Keratinocyte (primary cell): Measurements from ENCODE around the gene SLC34A3. TPM values are rescaled to one million over a fixed set of nuclear protein-coding genes. Genes with fewer than 3 reads are reported as not detected.

Experiments used
- DNase-seq: peaks from one replicate; pipeline ENCODE4 v3.0.0-alpha.2; 2011; ENCODE audit warnings: low read depth, missing footprints, low spot score
- FAIRE-seq: peaks from 2 replicates; lab custom pipeline; 2011; peaks lifted over from hg19 to GRCh38; lab: Jason Lieb, UNC
- H2AFZ ChIP-seq: 2 replicates; pipeline ENCODE4 v1.6.0; 2012; ENCODE audit warnings: low read length, control low read depth, inconsistent platforms; ENCODE audit not compliant: control insufficient read depth
- H3K27ac ChIP-seq: 2 replicates; pipeline ENCODE4 v1.5.1; 2011; ENCODE audit warnings: low read length; ENCODE audit not compliant: control insufficient read depth, insufficient read depth
- H3K27me3 ChIP-seq: 3 replicates; pipeline ENCODE4 v1.6.0; 2011; ENCODE audit warnings: low read length; ENCODE audit not compliant: control insufficient read depth, insufficient read depth; ENCODE audit errors: extremely low read depth
- H3K36me3 ChIP-seq, 2 experiments: 2 replicates in 1 of 2; 3 replicates in 1 of 2; pipeline ENCODE4 v1.5.1; 2011; ENCODE audit warnings: low read length in 2 of 2, mild to moderate bottlenecking in 1 of 2; ENCODE audit not compliant: control insufficient read depth in 2 of 2, insufficient read depth in 2 of 2; ENCODE audit errors: extremely low read depth in 1 of 2
- H3K4me1 ChIP-seq: 3 replicates; pipeline ENCODE4 v1.5.1; 2011; ENCODE audit warnings: low read length; ENCODE audit not compliant: control insufficient read depth, insufficient read depth; ENCODE audit errors: extremely low read depth
- H3K4me2 ChIP-seq: 3 replicates; pipeline ENCODE4 v1.6.0; 2011; ENCODE audit warnings: low read depth, low read length; ENCODE audit not compliant: control insufficient read depth, insufficient read depth; ENCODE audit errors: extremely low read depth
- H3K4me3 ChIP-seq, 3 experiments: fragments of 200-600 bp in 1 of 3; sonication (generic) in 1 of 3; 2 replicates in 2 of 3; 3 replicates in 1 of 3; pipeline ENCODE4 v1.5.1; 2011 to 2016; ENCODE audit warnings: low read length in 3 of 3, mild to moderate bottlenecking in 3 of 3, control low read depth in 2 of 3, inconsistent platforms in 1 of 3, low read depth in 1 of 3, mixed read lengths in 1 of 3, mixed run types in 1 of 3, moderate library complexity in 1 of 3; ENCODE audit not compliant: control insufficient read depth in 2 of 3, insufficient read depth in 2 of 3; ENCODE audit errors: extremely low read depth in 1 of 3
- H3K79me2 ChIP-seq: 2 replicates; pipeline ENCODE4 v1.6.0; 2012; ENCODE audit warnings: low read length; ENCODE audit not compliant: control insufficient read depth, insufficient read depth
- H3K9ac ChIP-seq: 3 replicates; pipeline ENCODE4 v1.6.0; 2011; ENCODE audit warnings: low read length; ENCODE audit not compliant: control insufficient read depth, insufficient read depth; ENCODE audit errors: extremely low read depth
- H3K9me1 ChIP-seq: 3 replicates; pipeline ENCODE4 v1.6.0; 2011; ENCODE audit warnings: low read length; ENCODE audit not compliant: control insufficient read depth, insufficient read depth; ENCODE audit errors: extremely low read depth
- H3K9me3 ChIP-seq: 2 replicates; pipeline ENCODE4 v1.5.1; 2012; ENCODE audit warnings: low read depth, low read length; ENCODE audit not compliant: control insufficient read depth
- H4K20me1 ChIP-seq: 3 replicates; pipeline ENCODE4 v1.6.0; 2011; ENCODE audit warnings: low read length; ENCODE audit not compliant: control insufficient read depth, insufficient read depth; ENCODE audit errors: extremely low read depth
- EZH2 ChIP-seq: IDR thresholded peaks from one replicate; pipeline ENCODE4 v1.6.1; 2012; ENCODE audit warnings: inconsistent platforms, mild to moderate bottlenecking, low read length, moderate library complexity
- dilution Hi-C: fragments of 300-500 bp; cut with MboI; formaldehyde crosslinking; loops from one replicate; pipeline ENCODE4 v1.7.0; 2020; ENCODE audit warnings: low sequenced_read_pairs; ENCODE audit not compliant: extremely low pct_ligation_motif_present
- polyA plus RNA-seq, 5 experiments: library from polyadenylated mRNA; depleted of rRNA in 3 of 5; stranded (reverse) in 3 of 5; stranded (forward) in 1 of 5; unstranded in 1 of 5; fragments of >200 nt; gene quantifications; 1 replicate in 1 of 5; 2 replicates in 3 of 5; 3 replicates in 1 of 5; pipeline versions ENCODE4 v1.2.1 to v1.2.3, GENCODE V29; 2011 to 2012; ENCODE audit warnings: missing spikeins in 2 of 5, low read depth in 1 of 5, low replicate concordance in 1 of 5
- TF ChIP-seq, protein P1 (sequence below), 3 experiments: IDR thresholded peaks in 1 of 3; conservative IDR thresholded peaks in 1 of 3; optimal IDR thresholded peaks in 1 of 3; 2 replicates in 2 of 3; 3 replicates in 1 of 3; pipeline versions ENCODE3 to v1.5.1; 2011; ENCODE audit warnings: low read length in 3 of 3, mild to moderate bottlenecking in 3 of 3, moderate library complexity in 2 of 3, control low read depth in 1 of 3, inconsistent platforms in 1 of 3; ENCODE audit not compliant: insufficient read depth in 2 of 3; ENCODE audit errors: extremely low read depth in 1 of 3

SLC34A3 gene
- polyA plus RNA-seq, 1 donor (not counting 4 experiments of a cell fraction or from before 2014, with no cell fraction given), result not detected

DNA sequence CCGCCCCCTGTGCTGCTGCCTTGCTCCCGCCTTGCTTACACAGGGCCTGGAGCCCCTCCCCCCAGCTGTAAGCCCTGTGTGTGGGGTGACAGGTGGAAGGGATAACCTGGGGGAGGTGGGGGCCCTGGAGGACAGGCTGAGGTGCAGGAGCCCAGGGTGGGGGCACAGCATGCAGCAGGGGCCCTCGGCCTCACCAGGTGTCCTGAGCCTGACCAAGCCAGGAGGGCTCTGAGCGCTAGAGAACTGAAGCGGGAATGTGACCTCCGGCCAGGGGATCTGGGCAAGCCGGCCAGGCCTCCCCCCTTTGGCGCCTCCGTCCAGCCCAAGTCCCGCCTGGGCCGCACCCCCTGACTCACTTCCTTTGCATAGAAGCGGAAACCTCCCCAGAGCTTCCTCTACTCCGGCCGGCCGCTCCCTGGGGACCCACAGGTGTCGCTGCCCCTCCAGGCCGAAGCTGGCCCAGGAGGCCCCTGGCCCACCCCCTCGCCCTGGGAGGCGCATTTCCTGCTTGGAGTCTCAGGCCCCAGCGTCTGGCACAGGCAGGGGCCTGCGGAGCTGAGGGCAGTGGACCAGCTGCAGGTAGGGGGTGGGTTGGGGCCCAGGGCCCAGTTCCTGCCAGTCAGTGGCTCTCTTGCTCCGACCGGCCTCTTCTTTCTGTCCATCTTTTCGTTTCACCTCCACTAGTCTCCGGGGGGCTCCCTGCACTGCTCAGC, 46.8 kb downstream of the SLC34A3 start, which contains the start of gene TOR4A:
Gene TOR4A (plus strand): TSS at position 398 of the 713 bp plus-strand sequence. CDS start 964 bp downstream, outside the sequence.
- peaks cover 3% of the 10 kb centered on the region for H3K27me3 ChIP-seq
- peak within 1 kb of the TSS; percentile 77 for H3K4me2 ChIP-seq
- H3K4me1 ChIP-seq, result peaks cover 23% of the 10 kb centered on the region
- TF ChIP-seq EZH2, result no peak
- TF ChIP-seq, protein P1, sequence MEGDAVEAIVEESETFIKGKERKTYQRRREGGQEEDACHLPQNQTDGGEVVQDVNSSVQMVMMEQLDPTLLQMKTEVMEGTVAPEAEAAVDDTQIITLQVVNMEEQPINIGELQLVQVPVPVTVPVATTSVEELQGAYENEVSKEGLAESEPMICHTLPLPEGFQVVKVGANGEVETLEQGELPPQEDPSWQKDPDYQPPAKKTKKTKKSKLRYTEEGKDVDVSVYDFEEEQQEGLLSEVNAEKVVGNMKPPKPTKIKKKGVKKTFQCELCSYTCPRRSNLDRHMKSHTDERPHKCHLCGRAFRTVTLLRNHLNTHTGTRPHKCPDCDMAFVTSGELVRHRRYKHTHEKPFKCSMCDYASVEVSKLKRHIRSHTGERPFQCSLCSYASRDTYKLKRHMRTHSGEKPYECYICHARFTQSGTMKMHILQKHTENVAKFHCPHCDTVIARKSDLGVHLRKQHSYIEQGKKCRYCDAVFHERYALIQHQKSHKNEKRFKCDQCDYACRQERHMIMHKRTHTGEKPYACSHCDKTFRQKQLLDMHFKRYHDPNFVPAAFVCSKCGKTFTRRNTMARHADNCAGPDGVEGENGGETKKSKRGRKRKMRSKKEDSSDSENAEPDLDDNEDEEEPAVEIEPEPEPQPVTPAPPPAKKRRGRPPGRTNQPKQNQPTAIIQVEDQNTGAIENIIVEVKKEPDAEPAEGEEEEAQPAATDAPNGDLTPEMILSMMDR (optimal IDR thresholded peaks at IDR 0.05 in 1 of 3, IDR thresholded peaks at IDR 0.05 in 1 of 3, conservative IDR thresholded peaks at IDR 0.05 in 1 of 3; ENCODE audit: extremely low read depth in 1 of 3, insufficient read depth in 2 of 3, low read length in 3 of 3), result peak in 1 of 3 experiments; percentile 19
- peak within 1 kb of the TSS; percentile 43 for H3K27ac ChIP-seq
- no peaks in the 10 kb centered on the region for H3K9me3 ChIP-seq
- H3K36me3 ChIP-seq, result peaks cover 9 to 10% of the 10 kb centered on the region in 2 experiments
- DNase-seq (no peak), FAIRE-seq (no peak)
- dilution Hi-C loops, result no loop called here
- H3K9me1 ChIP-seq, result no peaks in the 10 kb centered on the region
- H4K20me1 ChIP-seq, result peaks cover 3% of the 10 kb centered on the region
- H2AFZ ChIP-seq, result no peak within 1 kb of the TSS
- H3K79me2 ChIP-seq, result peaks cover 25% of the 10 kb centered on the region
- H3K9ac ChIP-seq, result peak within 1 kb of the TSS; percentile 81
- H3K4me3 ChIP-seq, result peak within 1 kb of the TSS; percentile 71 to 77 (median 74)

DNA sequence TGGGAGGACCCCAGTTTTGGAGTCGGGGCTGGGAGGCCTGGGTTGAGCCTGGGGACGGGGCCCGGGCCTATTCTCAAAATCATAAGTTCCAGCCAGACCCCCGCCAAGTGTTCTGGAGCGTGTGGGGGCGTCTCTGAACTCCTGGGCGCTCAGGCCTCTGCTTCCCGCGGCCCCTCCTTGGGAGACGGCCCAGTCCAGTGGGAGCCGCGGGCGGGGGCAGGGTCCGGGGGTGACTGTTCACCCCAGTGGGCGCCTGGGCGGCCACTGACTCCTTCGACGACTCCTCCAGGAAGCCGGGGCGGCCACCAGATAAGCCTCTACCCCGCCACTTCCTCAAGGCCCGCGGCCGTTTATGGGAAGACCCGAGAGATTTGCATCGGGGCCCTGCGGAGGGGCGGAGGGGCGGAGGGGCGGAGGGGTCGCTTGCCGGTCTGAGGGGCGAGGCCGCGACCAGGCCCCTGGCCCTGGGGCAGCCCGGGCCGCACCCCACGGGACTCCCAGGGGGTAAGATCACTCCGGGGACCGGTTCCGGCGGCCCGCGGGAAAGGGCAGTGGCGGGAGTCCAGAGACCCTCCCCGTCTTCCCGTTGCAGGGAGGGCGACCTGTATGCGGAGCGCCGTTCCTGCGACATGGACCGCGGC, 47.5 kb downstream of the SLC34A3 start:
- DNase-seq, result no peak

More for the DNA sequence above, 47.5 kb downstream of the SLC34A3 start:
- Histone ChIP-seq H3K9me3 (no peaks in the 10 kb centered on the region), H3K9me1 (no peaks in the 10 kb centered on the region), H3K79me2 (peaks cover 25% of the 10 kb centered on the region), H3K27ac (peak overlapping the region; percentile 43), H3K9ac (peak overlapping the region; percentile 81), H3K4me2 (peak overlapping the region; percentile 77), H2AFZ (no peak overlapping the region), H3K27me3 (peaks cover 3% of the 10 kb centered on the region), H3K4me1 (peaks cover 21% of the 10 kb centered on the region), H3K36me3 (peaks cover 10 to 14% of the 10 kb centered on the region in 2 experiments), H3K4me3 (peak overlapping the region; percentile 71 to 77 (median 74)), H4K20me1 (peaks cover 3% of the 10 kb centered on the region)
- dilution Hi-C loops, result no loop called here
- no peak for FAIRE-seq
- TF ChIP-seq EZH2, result no peak
- TF ChIP-seq, protein P1 (optimal IDR thresholded peaks at IDR 0.05 in 1 of 3, IDR thresholded peaks at IDR 0.05 in 1 of 3, conservative IDR thresholded peaks at IDR 0.05 in 1 of 3; ENCODE audit: extremely low read depth in 1 of 3, insufficient read depth in 2 of 3, low read length in 3 of 3), result no peak
